DOHH2 (cell line): ENCODE data around the gene MYO10.

ENCODE experiments used
- CTCF ChIP-seq: fragments of 200-600 bp; sonication (generic); IDR thresholded peaks from one replicate; pipeline ENCODE4 v1.5.1; 2014; ENCODE audit warnings: antibody characterized with exemption, mild to moderate bottlenecking, low read depth, low read length; ENCODE audit not compliant: poor library complexity, severe bottlenecking
- EZH2phosphoT487 ChIP-seq: fragments of 200-600 bp; sonication (generic); IDR thresholded peaks from 2 replicates; pipeline ENCODE4 v1.6.1; 2017; ENCODE audit warnings: borderline replicate concordance, mild to moderate bottlenecking, antibody characterized with exemption, low read length, moderate library complexity, mixed read lengths

GRCh38 chr5:16809010-16809394, 127.1 kb downstream of the MYO10 start:
- TF ChIP-seq CTCF (no peak), EZH2phosphoT487 (no peak)
